ENCODE results near the gene PARL.

PARL gene

DNA sequence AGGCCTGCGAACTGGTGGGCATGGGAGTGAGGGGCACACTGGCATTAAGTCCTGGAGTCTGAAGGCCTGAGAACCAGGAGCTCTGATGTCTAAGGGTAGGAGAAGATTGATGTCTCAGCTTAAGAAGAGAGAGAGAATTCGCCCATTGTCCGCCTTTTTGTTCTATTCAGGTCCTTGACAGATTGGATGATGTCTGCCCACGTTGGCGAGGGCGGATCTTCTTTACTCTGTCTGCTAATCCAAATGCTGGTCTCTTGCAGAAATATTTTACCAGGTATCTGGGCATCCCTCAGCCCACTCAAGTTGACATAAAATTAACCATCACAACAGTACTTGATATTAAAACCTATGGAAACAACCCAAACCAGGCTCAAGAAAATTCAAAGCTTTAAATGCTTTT, 103.4 kb downstream of the PARL start:
- in situ Hi-C loops (cut with HindIII; ENCODE audit: low sequenced_read_pairs), result no loop called here

GRCh38 chr3:183779896-183780465, 104.7 kb downstream of the PARL start:
- in situ Hi-C loops (cut with HindIII; ENCODE audit: low sequenced_read_pairs), result no loop called here
- no peak overlapping the region for H3K4me3 ChIP-seq (ENCODE audit: low read depth, low read length)
- TF ChIP-seq, protein P1, sequence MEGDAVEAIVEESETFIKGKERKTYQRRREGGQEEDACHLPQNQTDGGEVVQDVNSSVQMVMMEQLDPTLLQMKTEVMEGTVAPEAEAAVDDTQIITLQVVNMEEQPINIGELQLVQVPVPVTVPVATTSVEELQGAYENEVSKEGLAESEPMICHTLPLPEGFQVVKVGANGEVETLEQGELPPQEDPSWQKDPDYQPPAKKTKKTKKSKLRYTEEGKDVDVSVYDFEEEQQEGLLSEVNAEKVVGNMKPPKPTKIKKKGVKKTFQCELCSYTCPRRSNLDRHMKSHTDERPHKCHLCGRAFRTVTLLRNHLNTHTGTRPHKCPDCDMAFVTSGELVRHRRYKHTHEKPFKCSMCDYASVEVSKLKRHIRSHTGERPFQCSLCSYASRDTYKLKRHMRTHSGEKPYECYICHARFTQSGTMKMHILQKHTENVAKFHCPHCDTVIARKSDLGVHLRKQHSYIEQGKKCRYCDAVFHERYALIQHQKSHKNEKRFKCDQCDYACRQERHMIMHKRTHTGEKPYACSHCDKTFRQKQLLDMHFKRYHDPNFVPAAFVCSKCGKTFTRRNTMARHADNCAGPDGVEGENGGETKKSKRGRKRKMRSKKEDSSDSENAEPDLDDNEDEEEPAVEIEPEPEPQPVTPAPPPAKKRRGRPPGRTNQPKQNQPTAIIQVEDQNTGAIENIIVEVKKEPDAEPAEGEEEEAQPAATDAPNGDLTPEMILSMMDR (IDR thresholded peaks at IDR 0.05; ENCODE audit: low read depth, low read length), result no peak
- DNase-seq (ENCODE audit: low read depth, low spot score), result no peak

More for the DNA sequence above, 103.4 kb downstream of the PARL start:
- TF ChIP-seq, protein P1 (IDR thresholded peaks at IDR 0.05; ENCODE audit: low read depth, low read length), result no peak
- no peak for DNase-seq (ENCODE audit: low read depth, low spot score)
- no peak overlapping the region for H3K4me3 ChIP-seq (ENCODE audit: low read depth, low read length)
